HepG2 (cell line): ENCODE measurements around the gene FBXO7. TPM values are rescaled to one million over a fixed set of nuclear protein-coding genes. Genes with fewer than 3 reads are reported as not detected.

Experiments used
- ATAC-seq: fragments of 200-7000 bp; cut with Tn5 transposase; 3 replicates; pipeline ENCODE4 v1.9.1; 2020; ENCODE audit warnings: mild to moderate bottlenecking, moderate library complexity
- BruUV-seq: library from RNA; stranded (reverse); fragments of 400-500 nt; replicated peaks from 2 replicates; lab custom pipeline; 2021; lab: Mats Ljungman, UMichigan
- CTCF ChIA-PET: fragments of 300-600 bp; formaldehyde crosslinking; extraction: SDS; loops from one replicate; lab custom pipeline; 2021; ENCODE audit warnings: low total read pairs, inconsistent platforms, low intra/inter-chr PET ratio; lab: Yijun Ruan, JAX
- POLR2A ChIA-PET: fragments of 350-600 bp; sonication (Branson Sonifier 250); formaldehyde crosslinking; loops from one replicate; lab custom pipeline; 2020; ENCODE audit warnings: antibody characterized with exemption, inconsistent platforms; lab: Yijun Ruan, JAX
- DNase-seq: peaks from one replicate; pipeline ENCODE4 v3.0.0-alpha.2; 2015; ENCODE audit warnings: low spot score
- FAIRE-seq: peaks from 3 replicates; lab custom pipeline; 2011; peaks lifted over from hg19 to GRCh38; lab: Jason Lieb, UNC
- H2AFZ ChIP-seq: one replicate; pipeline ENCODE4 v1.6.1; 2011; ENCODE audit warnings: low read length, inconsistent platforms
- H3K27ac ChIP-seq: fragments of 300-600 bp; 3 replicates; pipeline ENCODE4 v1.8.0; 2011; ENCODE audit warnings: mixed run types, mild to moderate bottlenecking, mixed read lengths, low read length, inconsistent platforms; ENCODE audit not compliant: insufficient read depth; ENCODE audit errors: extremely low read length
- H3K27me3 ChIP-seq, 2 experiments: fragments of 200-600 bp in 1 of 2; 2 replicates in 1 of 2; 3 replicates in 1 of 2; pipeline versions ENCODE4 v1.6.0 to v1.8.0; 2011; ENCODE audit warnings: low read length in 2 of 2, mild to moderate bottlenecking in 2 of 2, moderate library complexity in 2 of 2, inconsistent platforms in 1 of 2; ENCODE audit not compliant: insufficient read depth in 2 of 2, control insufficient read depth in 1 of 2
- H3K36me3 ChIP-seq, 2 experiments: fragments of 200-600 bp in 1 of 2; replicated peaks in 1 of 2; 2 replicates in 1 of 2; 3 replicates in 1 of 2; pipeline versions ENCODE4 v1.5.1 to v1.8.0; 2011; ENCODE audit warnings: low read length in 2 of 2, inconsistent platforms in 1 of 2; ENCODE audit not compliant: insufficient read depth in 2 of 2, control insufficient read depth in 1 of 2
- H3K4me1 ChIP-seq: 2 replicates; pipeline ENCODE4 v1.5.1; 2012; ENCODE audit warnings: low read length, inconsistent platforms; ENCODE audit not compliant: insufficient read depth
- H3K4me2 ChIP-seq: 2 replicates; pipeline ENCODE4 v1.6.0; 2011; ENCODE audit warnings: low read depth, low read length, inconsistent platforms
- H3K4me3 ChIP-seq, 3 experiments: fragments of 200-600 bp in 1 of 3; sonication (generic), shearing (Covaris generic) in 1 of 3; replicated peaks in 1 of 3; 2 replicates each; pipeline ENCODE4 v1.5.1; 2011 to 2016; ENCODE audit warnings: low read length in 3 of 3, inconsistent platforms in 2 of 3, low read depth in 2 of 3, mild to moderate bottlenecking in 2 of 3, control low read depth in 1 of 3, mixed read lengths in 1 of 3; ENCODE audit not compliant: insufficient read depth in 1 of 3
- H3K79me2 ChIP-seq: one replicate; pipeline ENCODE4 v1.6.1; 2011; ENCODE audit warnings: low read length, inconsistent platforms; ENCODE audit not compliant: insufficient read depth
- H3K9ac ChIP-seq: 2 replicates; pipeline ENCODE4 v1.6.0; 2011; ENCODE audit warnings: mild to moderate bottlenecking, low read depth, low read length, inconsistent platforms; ENCODE audit not compliant: insufficient read depth
- H3K9me3 ChIP-seq: 2 replicates; pipeline ENCODE4 v1.5.1; 2012; ENCODE audit warnings: mild to moderate bottlenecking, low read length
- H4K20me1 ChIP-seq: 2 replicates; pipeline ENCODE4 v1.6.0; 2011; ENCODE audit warnings: inconsistent platforms, mild to moderate bottlenecking, low read length, moderate library complexity; ENCODE audit not compliant: insufficient read depth
- AGO2 ChIP-seq: fragments of 200-400 bp; formaldehyde crosslinking; optimal IDR thresholded peaks from 2 replicates; pipeline ENCODE3; 2017; ENCODE audit warnings: mild to moderate bottlenecking, low read depth, low read length, moderate library complexity
- FOXP1 ChIP-seq, 2 experiments: fragments of 450-650 bp in 1 of 2; IDR thresholded peaks; 2 replicates each; pipeline ENCODE4 v1.6.1; 2017 to 2018; ENCODE audit warnings: antibody characterized with exemption in 1 of 2
- GZF1 ChIP-seq: sonication (generic); formaldehyde crosslinking; IDR thresholded peaks from 2 replicates; pipeline ENCODE4 v1.5.1; 2020; ENCODE audit warnings: mild to moderate bottlenecking, missing genetic modification reagents
- HNRNPH1 ChIP-seq: fragments of 200-400 bp; formaldehyde crosslinking; optimal IDR thresholded peaks from 2 replicates; pipeline ENCODE3; 2017; ENCODE audit warnings: mild to moderate bottlenecking, low read depth, low read length
- KDM5A ChIP-seq: fragments of 200-600 bp; sonication (generic); IDR thresholded peaks from 2 replicates; pipeline ENCODE4 v1.7.0; 2018; ENCODE audit warnings: antibody characterized with exemption, mild to moderate bottlenecking, low read length, borderline replicate concordance
- NR2F2 ChIP-seq: IDR thresholded peaks from 2 replicates; pipeline ENCODE4 v1.6.1; 2012; ENCODE audit warnings: low read depth, inconsistent platforms, borderline replicate concordance
- PHF8 ChIP-seq: sonication (generic); formaldehyde crosslinking; IDR thresholded peaks from 2 replicates; pipeline ENCODE4 v1.5.0; 2020; ENCODE audit warnings: missing genetic modification reagents
- SAFB2 ChIP-seq: sonication (generic); formaldehyde crosslinking; IDR thresholded peaks from 2 replicates; pipeline ENCODE4 v1.5.1; 2020; ENCODE audit warnings: missing genetic modification reagents, low read depth, mild to moderate bottlenecking, borderline replicate concordance
- SMARCE1 ChIP-seq: fragments of 450-650 bp; IDR thresholded peaks from 2 replicates; pipeline ENCODE4 v1.6.1; 2017; ENCODE audit warnings: borderline replicate concordance
- SMYD3 ChIP-seq: sonication (generic); formaldehyde crosslinking; IDR thresholded peaks from 2 replicates; pipeline ENCODE4 v1.8.1; 2023; ENCODE audit warnings: mild to moderate bottlenecking, missing genetic modification reagents
- ZBTB21 ChIP-seq: sonication (generic); formaldehyde crosslinking; IDR thresholded peaks from 2 replicates; pipeline ENCODE4 v1.4.0; 2020; ENCODE audit warnings: missing genetic modification reagents
- ZEB1 ChIP-seq: IDR thresholded peaks from 2 replicates; pipeline ENCODE4 v1.6.1; 2012; ENCODE audit warnings: mild to moderate bottlenecking, low read depth, inconsistent platforms; ENCODE audit not compliant: insufficient replicate concordance
- ZMYM3 ChIP-seq: sonication (generic); formaldehyde crosslinking; IDR thresholded peaks from 2 replicates; pipeline ENCODE4 v1.5.1; 2020; ENCODE audit warnings: mild to moderate bottlenecking, missing genetic modification reagents
- ZNF331 ChIP-seq: sonication (generic); formaldehyde crosslinking; IDR thresholded peaks from 2 replicates; pipeline ENCODE4 v1.4.0; 2020; ENCODE audit warnings: missing genetic modification reagents
- ZNF451 ChIP-seq: sonication (generic); formaldehyde crosslinking; IDR thresholded peaks from 2 replicates; pipeline ENCODE4 v1.5.0; 2020; ENCODE audit warnings: mild to moderate bottlenecking, missing genetic modification reagents
- ZNF550 ChIP-seq: sonication (generic); formaldehyde crosslinking; IDR thresholded peaks from 2 replicates; pipeline ENCODE4 v1.4.0; 2020; ENCODE audit warnings: mild to moderate bottlenecking, missing genetic modification reagents, borderline replicate concordance
- WGBS: methylation state at CpG from one replicate; pipeline ENCODE4 v1.1.6; 2017; ENCODE audit warnings: low lambda C conversion rate; 5-methylcytosine and 5-hydroxymethylcytosine counted together
- in situ Hi-C: cut with HindIII; loops from 2 replicates; pipeline ENCODE4 v1.10.0; 2017; ENCODE audit warnings: low pct_unique_long_range_greater_than_20kb; ENCODE audit not compliant: extremely low pct_ligation_motif_present
- intact Hi-C: fragments of 100-400 bp; cut with micrococcal nuclease; formaldehyde crosslinking; loops from one replicate; pipeline ENCODE4 v1.10.0; 2022; ENCODE audit not compliant: unreplicated experiment
- polyA plus RNA-seq, 8 experiments: library from polyadenylated mRNA; depleted of rRNA in 3 of 8; stranded (reverse) in 7 of 8; unstranded in 1 of 8; fragments of >200 nt; fragmentation: Illumina TruSeq in 4 of 8; extraction: Trizol in 4 of 8; gene quantifications; 2 replicates each; pipeline versions ENCODE4 v1.2.1 to v1.2.3, GENCODE V29; 2011 to 2016; ENCODE audit warnings: low read depth in 4 of 8, missing spikeins in 1 of 8, mixed read lengths in 1 of 8; ENCODE audit not compliant: insufficient read depth in 1 of 8
- total RNA-seq, 5 experiments: library from RNA; depleted of rRNA; stranded (reverse); fragments of >200 nt; fragmentation: Illumina TruSeq; extraction: Trizol; gene quantifications; 2 replicates each; pipeline ENCODE4 v1.2.3, GENCODE V29; 2016; ENCODE audit warnings: low read depth in 1 of 5
- TF ChIP-seq, protein P1 (sequence below): sonication (generic); formaldehyde crosslinking; IDR thresholded peaks from 2 replicates; pipeline ENCODE4 v1.4.0; 2020; ENCODE audit warnings: missing genetic modification reagents

The FBXO7 gene
- total and polyA plus RNA-seq, 2 of the 13 experiments (the other 11 are each of a cell fraction or from before 2014, with no cell fraction given) = 105 to 172 TPM

DNA sequence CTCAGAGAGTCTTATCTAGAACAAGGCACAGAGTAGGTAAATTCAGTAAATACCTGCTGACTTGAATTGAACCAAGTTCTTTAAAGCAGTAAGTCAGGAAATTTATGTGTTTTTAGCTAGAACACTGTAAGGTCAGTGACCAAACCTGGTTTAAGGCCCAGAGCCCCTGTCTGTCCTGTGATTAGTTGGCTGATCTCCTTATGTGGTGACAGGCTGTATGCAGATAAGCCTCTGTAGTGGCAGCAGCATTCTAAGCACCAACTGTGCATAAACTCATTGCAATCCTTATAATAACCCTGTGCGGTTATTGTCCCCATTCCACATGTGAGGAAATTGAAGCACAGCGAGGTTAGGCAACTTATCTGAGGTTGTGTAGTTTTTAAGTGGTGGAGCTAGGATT is 40.5 kb downstream of the FBXO7 start (continued):
- TF ChIP-seq SMYD3 (CRISPR knock-in tag) (no peak), ZMYM3 (CRISPR knock-in tag) (no peak)
- TF ChIP-seq, all 625 proteins: peak for 0

DNA sequence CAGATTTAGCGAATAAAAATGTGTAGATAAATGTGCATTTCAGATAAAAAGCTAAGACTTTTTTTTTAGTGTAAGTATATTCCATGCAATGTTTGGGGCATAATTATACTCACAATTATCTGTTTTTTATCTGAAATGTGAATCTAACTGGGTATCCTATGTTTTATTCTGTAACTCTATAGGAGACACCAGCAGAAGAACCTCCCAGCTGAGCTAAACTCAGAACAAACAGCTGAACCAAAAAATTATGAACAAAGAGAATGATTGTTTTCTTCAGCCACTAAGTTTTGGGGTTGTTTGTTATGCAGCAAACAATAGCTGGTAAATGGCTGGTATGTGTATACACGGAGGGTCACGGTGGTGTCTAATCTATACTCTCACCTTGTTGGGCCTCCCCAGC is 42.9 kb downstream of the FBXO7 start:
- Histone ChIP-seq H3K4me1 (peaks cover 20% of the 10 kb centered on the region), H2AFZ (no peak overlapping the region), H3K4me2 (no peak overlapping the region), H3K9ac (no peak overlapping the region), H3K27me3 (no peaks in the 10 kb centered on the region), H3K9me3 (peaks cover 5% of the 10 kb centered on the region), H3K4me3 (no peak overlapping the region), H3K79me2 (no peaks in the 10 kb centered on the region), H3K36me3 (no peaks in the 10 kb centered on the region; a peak in 1 of 5 replicates), H3K27ac (no peak overlapping the region), H4K20me1 (no peaks in the 10 kb centered on the region)
- no peak for ATAC-seq
- ChIA-PET CTCF (no interaction called here), POLR2A (no interaction called here)
- TF ChIP-seq ZNF331 (peak; percentile 98), FOXP1 (IDR thresholded peaks at IDR 0.05) (no peak), FOXP1 (CRISPR knock-in tag; IDR thresholded peaks at IDR 0.05) (no peak)
- no TSS peak for BruUV-seq
- intact Hi-C loops = no loop called here
- DNase-seq = no peak
- 96% methylated on average over 3 of the region's 3 CpGs for WGBS
- FAIRE-seq = no peak
- in situ Hi-C loops = no loop called here

DNA sequence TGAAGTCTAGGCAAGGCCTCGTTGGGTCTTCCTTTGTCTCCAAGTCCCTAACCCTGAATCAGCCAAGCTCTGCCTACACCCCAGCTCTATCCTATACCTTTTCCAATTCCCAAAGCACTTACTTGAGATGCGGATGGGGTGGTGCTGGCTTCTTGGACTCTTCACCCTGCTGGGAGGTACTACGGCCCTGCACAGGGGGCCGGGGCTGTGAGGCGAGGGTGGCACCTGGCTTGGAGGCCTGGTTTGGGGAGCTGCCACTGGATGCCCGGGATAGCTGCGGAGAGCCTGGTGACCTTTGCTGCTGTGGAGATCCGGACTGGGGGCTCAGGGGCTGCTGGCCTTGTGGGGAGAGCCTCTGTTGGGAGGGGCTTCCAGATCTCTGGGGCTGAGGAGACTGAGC is 43.3 kb downstream of the FBXO7 start:
- peaks cover 16% of the 10 kb centered on the region for H3K4me1 ChIP-seq
- no peaks in the 10 kb centered on the region for H3K79me2 ChIP-seq
- in situ Hi-C loops = no loop called here
- WGBS = 95% methylated on average over 7 of the region's 8 CpGs
- FAIRE-seq (no peak), DNase-seq (no peak), ATAC-seq (no peak)
- intact Hi-C loops = no loop called here
- no peak overlapping the region for H2AFZ ChIP-seq
- no TSS peak for BruUV-seq
- H3K4me3 ChIP-seq = no peak overlapping the region
- POLR2A ChIA-PET = no interaction called here
- H3K9me3 ChIP-seq = peaks cover 5% of the 10 kb centered on the region
- CTCF ChIA-PET = no interaction called here
- no peaks in the 10 kb centered on the region; a peak in 1 of 5 replicates for H3K36me3 ChIP-seq
- no peaks in the 10 kb centered on the region for H4K20me1 ChIP-seq
- no peak overlapping the region for H3K4me2 ChIP-seq
- no peaks in the 10 kb centered on the region for H3K27me3 ChIP-seq
- H3K9ac ChIP-seq = no peak overlapping the region
- no peak overlapping the region for H3K27ac ChIP-seq
- TF ChIP-seq ZEB1 (no peak), AGO2 (no peak), HNRNPH1 (no peak), KDM5A (no peak), PHF8 (no peak), ZBTB21 (no peak), SAFB2 (CRISPR knock-in tag) (no peak), ZNF550 (no peak), NR2F2 (no peak), ZNF451 (CRISPR knock-in tag) (no peak), GZF1 (no peak), SMARCE1 (no peak)
- TF ChIP-seq, protein P1, sequence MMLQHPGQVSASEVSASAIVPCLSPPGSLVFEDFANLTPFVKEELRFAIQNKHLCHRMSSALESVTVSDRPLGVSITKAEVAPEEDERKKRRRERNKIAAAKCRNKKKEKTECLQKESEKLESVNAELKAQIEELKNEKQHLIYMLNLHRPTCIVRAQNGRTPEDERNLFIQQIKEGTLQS (CRISPR knock-in tag) = no peak
